Measurements from ENCODE around the gene DIAPH3.

GRCh38 chr13:60051754-60052285, 111.9 kb downstream of the DIAPH3 start:
- TF ChIP-seq POLR2AphosphoS5 (IDR thresholded peaks at IDR 0.05; ENCODE audit: low read depth, low read length) (no peak), POLR2A (IDR thresholded peaks at IDR 0.05; ENCODE audit: low read depth, low read length) (no peak)

All from GM12892 (cell line).